ENCODE data around the gene SERPIND1. TPM values are rescaled to one million over a fixed set of nuclear protein-coding genes. Genes with fewer than 3 reads are reported as not detected.

SERPIND1 gene
- total RNA-seq, 1 donor from 2014 or later: 0.18 TPM

- Mint-ChIP-seq H3K27me3 (ENCODE audit: unreplicated experiment) (peaks cover 3% of the 10 kb centered on the region), H3K9me3 (ENCODE audit: unreplicated experiment) (no peaks in the 10 kb centered on the region), H3K4me1 (ENCODE audit: unreplicated experiment) (peaks cover 5% of the 10 kb centered on the region), H3K4me3 (ENCODE audit: unreplicated experiment) (peak overlapping the region; percentile 62), H3K36me3 (ENCODE audit: low read depth, unreplicated experiment) (peaks cover 23% of the 10 kb centered on the region), H3K27ac (ENCODE audit: unreplicated experiment) (no peak overlapping the region)
- DNase-seq (ENCODE audit: low spot score): no peak
- no peak for TF ChIP-seq CTCF (IDR thresholded peaks at IDR 0.05; ENCODE audit: unreplicated experiment)
Measured at GRCh38 chr22:20833225-20833665, 59.3 kb downstream of the SERPIND1 start.

- Mint-ChIP-seq H3K27ac (ENCODE audit: unreplicated experiment) (no peak overlapping the region), H3K36me3 (ENCODE audit: low read depth, unreplicated experiment) (peaks cover 23% of the 10 kb centered on the region), H3K9me3 (ENCODE audit: unreplicated experiment) (no peaks in the 10 kb centered on the region), H3K27me3 (ENCODE audit: unreplicated experiment) (peaks cover 3% of the 10 kb centered on the region), H3K4me3 (ENCODE audit: unreplicated experiment) (no peak overlapping the region), H3K4me1 (ENCODE audit: unreplicated experiment) (peaks cover 5% of the 10 kb centered on the region)
- no peak for DNase-seq (ENCODE audit: low spot score)
- no peak for TF ChIP-seq CTCF (IDR thresholded peaks at IDR 0.05; ENCODE audit: unreplicated experiment)
Measured at GRCh38 chr22:20834206-20834605, 60.3 kb downstream of the SERPIND1 start.

- no peak overlapping the region for H3K27ac Mint-ChIP-seq (ENCODE audit: unreplicated experiment)
- H3K9me3 Mint-ChIP-seq (ENCODE audit: unreplicated experiment): no peaks in the 10 kb centered on the region
- DNase-seq (ENCODE audit: low spot score): no peak
- peaks cover 5% of the 10 kb centered on the region for H3K4me1 Mint-ChIP-seq (ENCODE audit: unreplicated experiment)
- H3K4me3 Mint-ChIP-seq (ENCODE audit: unreplicated experiment): no peak overlapping the region
- H3K36me3 Mint-ChIP-seq (ENCODE audit: low read depth, unreplicated experiment): peaks cover 20% of the 10 kb centered on the region
- peaks cover 3% of the 10 kb centered on the region for H3K27me3 Mint-ChIP-seq (ENCODE audit: unreplicated experiment)
- TF ChIP-seq CTCF (IDR thresholded peaks at IDR 0.05; ENCODE audit: unreplicated experiment): no peak
Measured at GRCh38 chr22:20834725-20835124, 60.8 kb downstream of the SERPIND1 start.

Other genes with a start within 250 kb of the SERPIND1 start
- gene PI4KA, start 84.7 kb downstream of the SERPIND1 start, total RNA-seq (ENCODE audit: unreplicated experiment): 65.3 TPM
- 22.7 TPM for gene SNAP29, start 84.9 kb downstream of the SERPIND1 start, total RNA-seq (ENCODE audit: unreplicated experiment)
- gene CRKL, start 143.3 kb downstream of the SERPIND1 start, total RNA-seq (ENCODE audit: unreplicated experiment): 59.1 TPM
- gene AIFM3, start 193.1 kb downstream of the SERPIND1 start, total RNA-seq (ENCODE audit: unreplicated experiment): 0.15 TPM
- gene LZTR1, start 208.2 kb downstream of the SERPIND1 start, total RNA-seq (ENCODE audit: unreplicated experiment): 113 TPM
- 13.5 TPM for gene THAP7, start 228.0 kb downstream of the SERPIND1 start, total RNA-seq (ENCODE audit: unreplicated experiment)
- not detected for gene P2RX6, start 241.1 kb downstream of the SERPIND1 start, total RNA-seq (ENCODE audit: unreplicated experiment)